HL-60/S4 treated with retinoic acid at 250 ng/mL for 4 days and 3 days (cell line): ENCODE data around the gene NUP37.

Source experiments
- in situ Hi-C: fragments of 300-500 bp; cut with MboI; formaldehyde crosslinking; loops from 2 replicates; pipeline ENCODE4 v1.7.0; 2022; ENCODE audit warnings: low sequenced_read_pairs

Gene NUP37

DNA sequence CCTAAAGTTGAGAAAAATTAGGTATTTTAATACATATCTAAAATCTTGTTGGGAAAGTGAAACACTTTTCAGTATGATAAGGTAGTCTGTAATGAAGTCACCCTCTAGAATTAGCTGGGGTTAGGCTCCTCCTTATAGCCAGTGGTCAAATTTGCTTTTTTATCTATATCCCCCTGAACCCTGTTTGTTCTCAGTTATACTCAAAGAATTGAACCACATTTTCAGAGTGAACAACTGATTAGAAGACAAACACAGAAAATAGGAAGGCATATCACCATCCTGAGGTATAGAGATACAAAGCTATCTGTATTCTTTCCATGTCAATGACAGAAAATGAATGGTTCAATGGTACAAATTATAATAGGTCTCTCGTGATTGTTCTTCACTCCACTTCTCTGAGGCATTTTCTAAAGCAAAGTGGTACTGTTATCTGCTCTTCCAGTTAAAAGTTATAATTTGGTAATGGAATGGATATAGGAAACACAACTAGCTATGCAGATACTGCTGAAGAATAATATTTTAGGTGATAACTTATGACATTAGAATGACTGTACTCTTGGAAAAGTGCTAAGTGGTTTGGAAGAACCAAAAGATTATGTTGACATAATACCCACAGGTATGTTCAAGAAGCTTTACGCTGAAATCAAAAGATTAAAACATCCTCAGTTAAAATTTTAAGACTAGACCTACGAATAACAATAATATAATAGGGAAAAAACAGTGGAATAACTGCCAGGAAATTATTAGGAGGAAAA is 85.7 kb downstream of the NUP37 start:
- in situ Hi-C loops = no loop called here

DNA sequence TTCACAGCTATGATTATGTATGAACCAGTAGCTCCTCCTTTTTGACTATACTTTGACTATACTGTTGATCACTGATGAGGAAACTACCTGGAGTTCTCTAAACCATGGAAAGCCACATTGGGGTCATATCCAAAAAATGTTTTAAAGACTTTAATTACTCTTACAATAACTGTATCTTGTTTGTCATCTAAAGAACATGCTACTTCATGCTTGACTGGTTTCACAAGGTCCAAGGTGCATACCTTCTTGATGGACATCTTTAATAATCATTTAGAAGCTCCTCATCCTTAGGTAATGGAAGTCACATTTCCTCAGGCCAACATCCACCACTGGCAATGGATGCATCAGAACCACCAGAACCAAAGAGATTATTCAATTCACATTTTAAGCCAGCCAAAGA is 88.1 kb downstream of the NUP37 start:
- in situ Hi-C loops = no loop called here

DNA sequence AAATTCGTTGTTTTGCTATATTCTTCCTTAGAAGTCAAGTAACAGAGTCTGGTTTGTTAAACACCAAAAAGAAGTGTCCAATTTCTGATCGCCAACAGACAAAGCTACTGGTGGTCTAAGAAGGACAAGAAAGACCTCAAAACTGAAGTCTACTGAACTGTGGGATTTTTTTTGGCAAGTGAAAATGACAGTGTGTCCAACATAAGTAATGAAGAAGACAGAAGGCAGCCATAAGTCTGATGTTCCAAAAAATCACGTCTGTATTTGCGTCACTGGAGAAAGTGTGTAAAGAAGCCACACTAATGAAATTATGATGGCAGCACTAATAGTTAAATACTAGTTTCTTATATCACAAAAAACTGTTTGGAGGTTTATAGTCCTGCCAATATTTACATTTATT is 90.8 kb downstream of the NUP37 start:
- in situ Hi-C loops = no loop called here

DNA sequence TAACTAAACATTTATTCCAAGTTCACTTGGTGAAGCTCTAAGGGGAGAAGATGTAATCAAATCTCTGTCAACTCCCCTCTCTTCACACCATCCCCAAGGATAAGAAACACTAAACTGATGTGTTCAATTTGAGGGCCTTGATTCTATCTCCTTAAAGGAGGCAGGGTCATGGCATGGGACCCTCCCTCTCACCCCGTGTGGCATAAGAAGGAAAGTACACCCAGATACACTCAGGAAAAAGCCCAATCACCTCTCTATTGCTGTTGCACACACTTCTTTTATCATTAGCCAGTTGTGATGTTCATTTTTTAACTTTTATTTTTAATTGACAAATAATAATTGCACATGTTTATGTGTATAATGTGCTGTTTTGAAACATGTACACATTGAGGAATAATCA is 93.2 kb downstream of the NUP37 start:
- in situ Hi-C loops = no loop called here

DNA sequence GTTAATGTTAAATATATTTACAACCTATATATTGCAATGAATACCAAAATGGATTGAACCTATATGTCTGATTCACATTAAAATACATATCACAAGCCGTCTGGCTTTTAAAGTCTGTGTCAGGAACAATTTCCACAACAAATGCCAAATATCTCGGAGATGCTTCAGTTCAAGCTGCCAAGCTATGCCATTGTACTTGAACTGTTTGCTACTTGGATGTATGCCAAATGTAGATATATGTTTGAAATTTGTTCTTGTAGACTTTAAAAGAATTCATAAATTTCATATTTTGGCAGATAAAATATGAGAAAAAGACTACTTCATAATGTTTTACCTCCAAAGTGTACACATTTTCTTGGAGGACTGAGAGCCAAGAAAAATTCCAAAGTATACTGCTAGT is 95.1 kb downstream of the NUP37 start:
- in situ Hi-C loops = no loop called here

DNA sequence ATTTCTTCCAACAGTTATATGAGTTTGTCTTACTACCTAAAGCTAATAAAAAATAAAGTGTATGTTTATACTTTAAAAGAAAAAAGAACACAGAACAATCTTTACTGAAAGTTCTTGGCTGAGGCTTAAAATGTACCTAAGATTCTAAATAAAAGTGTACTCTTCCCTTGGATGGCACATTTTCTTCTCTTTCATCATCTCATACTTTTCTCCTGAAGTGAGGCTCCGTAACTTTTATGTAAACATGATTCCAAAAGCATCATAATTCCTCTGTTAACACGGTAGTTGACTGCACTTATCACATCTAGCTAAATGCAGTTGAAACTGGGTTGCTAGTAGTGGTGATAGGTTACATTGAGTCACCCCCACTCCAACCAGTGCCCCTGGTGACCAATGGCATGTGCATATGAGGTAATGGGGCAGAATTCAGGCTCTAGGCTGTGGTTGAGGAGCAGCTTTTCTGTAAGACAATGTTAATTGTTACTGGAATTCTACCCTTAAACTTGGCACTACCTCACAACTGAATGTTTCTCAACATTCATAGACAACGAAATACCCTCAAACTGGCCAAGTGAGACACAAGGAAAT is 96.5 kb downstream of the NUP37 start:
- in situ Hi-C loops = no loop called here
